Measurements from ENCODE around the gene PLCD1.
A peak's percentile ranks its signal among the peaks of the same experiment; 100 is the strongest.

The PLCD1 gene

DNA sequence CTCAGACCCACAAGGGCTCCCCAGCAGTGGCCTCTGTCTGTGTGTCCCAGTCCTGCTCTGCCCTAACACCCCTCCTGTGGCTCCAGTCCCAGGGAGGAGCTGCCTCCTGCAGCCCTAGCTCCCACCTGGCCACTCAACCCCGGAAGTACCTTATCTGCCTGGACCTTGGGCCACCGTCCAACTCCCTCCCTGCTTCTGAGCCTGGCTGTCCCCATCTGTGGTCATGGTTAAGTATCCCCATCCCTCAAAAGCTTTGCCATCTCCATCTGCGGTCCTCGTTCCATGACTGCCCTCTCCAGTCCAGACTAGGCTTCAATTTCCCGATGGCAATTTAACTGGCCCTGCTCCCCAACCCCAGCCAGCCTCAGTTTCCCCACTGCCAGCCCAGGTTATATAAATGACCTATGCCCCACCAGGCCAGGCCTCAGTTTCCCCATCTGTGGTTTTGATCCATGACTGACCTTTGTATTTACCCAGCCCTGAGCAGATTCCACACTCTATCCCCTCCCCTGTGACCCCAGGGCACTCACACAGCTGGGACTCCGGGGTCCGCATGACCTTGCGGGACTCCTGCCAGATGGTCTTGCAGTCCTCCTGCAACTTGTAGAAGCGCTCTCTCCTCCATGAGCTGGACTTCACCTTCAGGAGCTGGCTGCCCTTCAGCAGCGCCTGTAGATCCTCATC is 9.6 kb downstream of the PLCD1 start:
- no peak overlapping the region for H3K4me3 ChIP-seq
- peaks cover 0 to 14% (median 11%) of the 10 kb centered on the region in 11 experiments; a peak in 15 of 22 replicates for H3K9me3 ChIP-seq (replicated peaks in 1 of 11)
- 0 out of 22 replicates have a peak, but pooled peaks cover 0 to 6% (median 0%) of the 10 kb centered on the region in 11 experiments for H4K20me1 ChIP-seq
- no peak for TF ChIP-seq Cebpa-rat (IDR thresholded peaks at IDR 0.05)
- no peaks in the 10 kb centered on the region for H3K27me3 ChIP-seq
- H3K36me3 ChIP-seq = peaks cover 10 to 35% (median 15%) of the 10 kb centered on the region in 11 experiments; a peak in 19 of 22 replicates
- peaks cover 18 to 50% (median 37%) of the 10 kb centered on the region in 10 experiments; a peak in 19 of 20 replicates for H3K4me1 ChIP-seq
- H3K4me2 ChIP-seq = no peak overlapping the region
- no peak overlapping the region for H3K9ac ChIP-seq
- no peak overlapping the region for H3K27ac ChIP-seq

DNA sequence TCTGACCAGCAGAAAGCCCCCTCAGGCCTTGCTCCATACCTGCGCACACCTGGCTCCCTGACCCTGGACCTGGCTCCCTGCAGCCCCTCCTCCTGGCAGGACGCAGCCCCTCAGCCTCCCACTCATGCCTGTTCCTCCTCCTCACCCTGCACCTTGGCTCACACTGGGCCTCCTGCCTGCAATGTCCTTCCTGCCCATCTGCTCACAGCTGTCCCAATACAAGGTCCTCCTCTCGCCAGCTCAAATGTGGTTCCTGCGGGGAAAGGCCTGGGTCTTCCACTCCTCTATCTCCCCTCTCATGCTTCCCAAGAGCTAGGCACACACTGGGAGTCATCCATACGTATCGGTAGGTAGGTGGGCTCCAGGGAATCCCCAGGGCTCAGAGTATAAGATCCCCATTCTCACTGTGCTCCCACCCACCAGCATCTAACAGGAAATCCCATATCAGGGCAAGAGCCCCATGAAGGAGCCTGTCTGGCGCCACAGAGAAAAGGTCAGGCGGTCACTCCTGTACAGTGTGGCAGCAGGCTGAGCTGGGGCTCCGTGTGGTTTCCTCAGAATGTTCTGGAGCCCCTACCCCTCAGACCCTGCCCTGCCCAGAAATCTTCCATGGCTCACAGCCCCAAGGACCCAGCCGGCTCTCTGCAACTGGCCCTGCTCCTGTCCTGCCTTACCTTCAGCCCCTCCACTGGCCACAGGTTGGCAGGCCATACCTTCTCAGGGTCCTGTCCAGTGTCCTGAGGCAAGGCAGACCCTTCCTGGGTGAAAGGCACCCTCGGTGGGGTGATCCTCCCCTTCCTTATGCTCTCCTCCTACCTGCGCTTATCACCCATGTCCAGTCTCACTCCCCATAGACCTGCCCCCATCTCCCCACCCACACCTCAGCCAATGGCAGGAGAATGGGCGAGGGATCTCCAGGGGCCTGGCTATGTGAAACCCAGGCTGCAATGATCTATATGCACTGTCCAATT is 10.9 kb downstream of the PLCD1 start:
- Histone ChIP-seq H3K4me3 (no peak overlapping the region), H3K4me2 (peak overlapping the region in 10 of 11 experiments; percentile 21 to 81 (median 70); a peak in 19 of 22 replicates), H3K36me3 (peaks cover 10 to 35% (median 15%) of the 10 kb centered on the region in 11 experiments; a peak in 19 of 22 replicates), H3K27ac (peak overlapping the region in 5 of 11 experiments; percentile 3 to 45 (median 28); a peak in 4 of 22 replicates), H4K20me1 (0 out of 22 replicates have a peak, but pooled peaks cover 0 to 6% (median 0%) of the 10 kb centered on the region in 11 experiments), H3K9ac (peak overlapping the region in 4 of 11 experiments; percentile 15 to 44 (median 36); a peak in 4 of 22 replicates), H3K27me3 (no peaks in the 10 kb centered on the region), H3K9me3 (replicated peaks in 1 of 11) (peaks cover 0 to 14% (median 11%) of the 10 kb centered on the region in 11 experiments; a peak in 15 of 22 replicates), H3K4me1 (peaks cover 15 to 43% (median 32%) of the 10 kb centered on the region in 10 experiments; a peak in 19 of 20 replicates)
- TF ChIP-seq Cebpa-rat (IDR thresholded peaks at IDR 0.05) = no peak

DNA sequence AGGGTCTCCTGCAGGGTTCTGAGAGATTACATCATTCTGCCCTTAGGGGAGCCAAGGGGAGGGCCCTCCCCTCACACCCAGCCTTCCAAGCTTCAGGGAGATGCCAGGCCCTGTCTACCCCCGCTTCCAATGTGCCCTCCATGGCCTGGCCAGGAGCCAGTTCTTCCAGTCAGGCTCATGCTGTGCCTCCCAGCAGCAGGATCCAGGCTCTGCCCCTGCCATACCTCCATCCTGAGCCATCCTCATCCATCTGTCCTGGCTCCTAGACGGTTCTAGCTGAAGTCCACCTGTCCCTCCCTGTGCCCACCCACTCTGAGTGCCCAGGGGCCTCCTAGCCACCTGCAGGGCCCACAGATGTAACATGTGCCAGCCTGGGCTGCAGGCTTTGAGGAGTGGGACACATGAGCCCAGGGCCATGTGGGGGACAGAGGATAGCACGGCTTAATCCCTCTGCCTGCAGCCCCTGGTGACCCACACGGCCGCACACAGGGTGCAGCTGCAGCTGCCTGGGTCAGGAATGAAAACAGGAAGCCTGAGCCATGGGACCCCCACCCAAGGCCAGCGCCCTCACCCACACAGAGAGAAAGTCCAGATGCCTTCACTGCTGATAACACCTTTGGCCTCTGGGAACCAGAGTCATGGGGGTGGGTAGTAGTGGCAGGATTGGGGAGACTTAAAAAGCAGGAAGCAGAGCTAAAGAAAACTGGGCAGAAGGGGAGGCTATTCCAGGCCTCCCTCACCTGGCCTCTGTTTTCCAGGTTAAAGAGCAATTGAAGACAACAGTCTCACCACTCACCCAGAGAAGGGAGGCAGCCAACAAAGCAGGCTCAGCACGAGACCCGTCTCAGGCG is 11.8 kb downstream of the PLCD1 start:
- 0 out of 22 replicates have a peak, but pooled peaks cover 0 to 6% (median 0%) of the 10 kb centered on the region in 11 experiments for H4K20me1 ChIP-seq
- H3K9me3 ChIP-seq (replicated peaks in 1 of 11) = peaks cover 0 to 14% (median 11%) of the 10 kb centered on the region in 11 experiments; a peak in 15 of 22 replicates
- H3K4me1 ChIP-seq = peaks cover 11 to 34% (median 24%) of the 10 kb centered on the region in 10 experiments; a peak in 19 of 20 replicates
- no peak overlapping the region for H3K4me3 ChIP-seq
- H3K27me3 ChIP-seq = no peaks in the 10 kb centered on the region
- H3K36me3 ChIP-seq = peaks cover 10 to 35% (median 15%) of the 10 kb centered on the region in 11 experiments; a peak in 19 of 22 replicates
- H3K4me2 ChIP-seq = peak overlapping the region in 10 of 11 experiments; percentile 21 to 81 (median 70); a peak in 19 of 22 replicates
- H3K9ac ChIP-seq = peak overlapping the region in 5 of 11 experiments; percentile 15 to 45 (median 35); a peak in 5 of 22 replicates
- peak overlapping the region in 6 of 11 experiments; percentile 3 to 45 (median 25); a peak in 8 of 22 replicates for H3K27ac ChIP-seq
- TF ChIP-seq Cebpa-rat (IDR thresholded peaks at IDR 0.05) = no peak

DNA sequence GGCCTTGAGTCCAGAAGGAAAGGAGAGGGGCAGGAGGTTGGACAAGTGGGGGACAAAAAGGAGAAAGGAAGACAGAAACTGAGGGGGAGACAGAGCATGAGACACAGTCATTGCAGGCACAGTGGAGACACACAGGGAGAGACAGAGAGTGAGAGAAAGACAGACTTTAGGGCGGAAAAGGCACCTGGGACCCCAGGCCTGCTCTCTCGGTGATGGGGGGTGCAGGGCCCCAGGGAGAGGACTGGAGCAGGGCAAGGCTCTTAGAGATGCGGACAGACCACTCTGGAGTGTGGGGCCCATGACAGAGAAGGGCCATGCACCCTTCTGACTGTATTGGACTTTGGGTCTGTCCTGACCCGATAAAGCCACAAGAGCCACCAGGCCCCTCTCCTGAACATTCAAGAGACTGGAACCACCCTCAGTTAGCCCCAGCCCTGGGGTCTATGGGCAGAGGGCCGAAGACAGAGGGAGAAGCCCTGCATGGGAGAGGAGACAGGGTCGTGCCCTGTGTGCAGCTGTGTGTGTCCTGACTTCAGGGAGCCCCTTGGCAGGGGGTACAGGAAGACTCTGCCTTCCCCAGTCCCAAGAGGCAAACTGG is 12.5 kb downstream of the PLCD1 start:
- peak overlapping the region in 9 of 11 experiments; percentile 43 to 81 (median 70); a peak in 16 of 22 replicates for H3K4me2 ChIP-seq

DNA sequence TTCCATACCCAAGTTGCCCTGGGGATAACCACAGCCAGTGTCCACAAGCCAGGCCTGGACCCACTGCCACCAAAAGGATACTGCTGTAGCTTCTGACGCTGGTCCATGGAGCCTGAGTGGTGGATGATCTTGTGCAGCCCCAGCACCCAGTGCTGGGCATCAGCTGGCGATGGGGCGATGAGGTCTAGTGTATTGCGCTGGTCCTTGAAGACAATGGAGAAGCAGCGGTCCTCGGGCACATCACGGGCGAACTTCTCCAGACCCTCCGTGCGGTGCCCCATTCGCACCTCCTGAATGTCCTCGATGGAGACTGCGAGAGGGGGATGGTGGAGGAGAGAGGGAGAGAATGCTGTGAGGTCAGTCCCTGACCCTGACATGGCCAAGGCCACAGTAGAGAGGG is 13.0 kb downstream of the PLCD1 start:
- peak overlapping the region in 1 of 11 experiments; percentile 3; a peak in 1 of 22 replicates for H3K27ac ChIP-seq
- peaks cover 11 to 31% (median 23%) of the 10 kb centered on the region in 10 experiments; a peak in 18 of 20 replicates for H3K4me1 ChIP-seq
- peaks cover 0 to 14% (median 11%) of the 10 kb centered on the region in 11 experiments; a peak in 15 of 22 replicates for H3K9me3 ChIP-seq (replicated peaks in 1 of 11)
- peaks cover 10 to 35% (median 15%) of the 10 kb centered on the region in 11 experiments; a peak in 19 of 22 replicates for H3K36me3 ChIP-seq
- H3K4me3 ChIP-seq = no peak overlapping the region
- H3K9ac ChIP-seq = no peak overlapping the region
- 0 out of 22 replicates have a peak overlapping the region, but pooled peaks of 2 of the 11 experiments have one; percentile 74 to 81 for H3K4me2 ChIP-seq
- no peaks in the 10 kb centered on the region for H3K27me3 ChIP-seq
- 0 out of 22 replicates have a peak, but pooled peaks cover 0 to 6% (median 0%) of the 10 kb centered on the region in 11 experiments for H4K20me1 ChIP-seq
- TF ChIP-seq Cebpa-rat (IDR thresholded peaks at IDR 0.05) = no peak

More for the DNA sequence above, 12.5 kb downstream of the PLCD1 start:
- H3K4me1 ChIP-seq = peaks cover 11 to 31% (median 23%) of the 10 kb centered on the region in 10 experiments; a peak in 18 of 20 replicates
- peaks cover 10 to 35% (median 15%) of the 10 kb centered on the region in 11 experiments; a peak in 19 of 22 replicates for H3K36me3 ChIP-seq
- H4K20me1 ChIP-seq = 0 out of 22 replicates have a peak, but pooled peaks cover 0 to 6% (median 0%) of the 10 kb centered on the region in 11 experiments
- H3K9me3 ChIP-seq (replicated peaks in 1 of 11) = peaks cover 0 to 14% (median 11%) of the 10 kb centered on the region in 11 experiments; a peak in 15 of 22 replicates
- peak overlapping the region in 4 of 11 experiments; percentile 3 to 45 (median 16); a peak in 4 of 22 replicates for H3K27ac ChIP-seq
- TF ChIP-seq Cebpa-rat (IDR thresholded peaks at IDR 0.05) = no peak
- H3K9ac ChIP-seq = peak overlapping the region in 4 of 11 experiments; percentile 15 to 45 (median 40); a peak in 4 of 22 replicates
- no peak overlapping the region for H3K4me3 ChIP-seq
- H3K27me3 ChIP-seq = no peaks in the 10 kb centered on the region

DNA sequence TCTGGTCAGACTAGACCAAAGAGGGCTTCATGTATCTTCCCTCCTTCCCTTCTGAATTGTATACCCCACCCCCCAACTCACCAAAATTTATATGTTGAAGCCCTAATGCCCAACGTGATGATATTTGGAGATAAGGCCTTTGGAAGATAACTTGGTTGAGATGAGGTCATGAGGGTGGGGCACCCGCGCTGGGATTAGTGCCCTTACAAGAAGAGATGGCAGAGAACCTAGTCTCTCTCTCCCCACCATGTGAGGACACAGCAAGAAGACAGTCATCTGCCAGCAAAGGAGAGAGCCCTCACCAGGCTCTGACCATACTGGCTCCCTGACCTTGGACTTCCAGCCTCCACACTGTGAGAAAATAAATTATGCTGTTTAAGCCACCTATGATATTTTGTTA is 13.5 kb downstream of the PLCD1 start:
- H3K9ac ChIP-seq = no peak overlapping the region

DNA sequence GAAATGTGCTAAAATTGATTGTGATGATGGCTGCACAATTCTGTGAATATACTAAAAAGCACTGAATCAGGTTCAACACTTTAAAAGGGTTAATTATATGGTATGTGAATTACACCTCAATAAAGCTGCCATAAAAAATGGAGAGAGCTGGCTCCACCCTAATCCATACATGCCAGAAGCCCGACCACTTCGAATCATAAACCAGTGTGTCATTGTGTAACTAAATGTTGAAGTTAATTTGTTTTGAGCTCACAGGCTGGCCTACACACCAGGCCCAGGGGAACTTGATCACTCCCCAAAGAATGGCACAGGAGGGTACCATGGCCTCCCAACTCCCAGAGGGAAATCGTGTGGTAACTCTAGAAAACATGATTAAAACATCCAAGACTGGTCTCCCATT is 14.0 kb downstream of the PLCD1 start:
- peaks cover 0 to 14% (median 11%) of the 10 kb centered on the region in 11 experiments; a peak in 15 of 22 replicates for H3K9me3 ChIP-seq (replicated peaks in 1 of 11)
- peaks cover 0 to 7% (median 0%) of the 10 kb centered on the region in 11 experiments; a peak in 2 of 22 replicates for H4K20me1 ChIP-seq
- no peak overlapping the region for H3K27ac ChIP-seq
- no peak for TF ChIP-seq Cebpa-rat (IDR thresholded peaks at IDR 0.05)
- no peak overlapping the region for H3K4me3 ChIP-seq
- H3K9ac ChIP-seq = no peak overlapping the region
- no peak overlapping the region for H3K4me2 ChIP-seq
- H3K4me1 ChIP-seq = peaks cover 11 to 31% (median 24%) of the 10 kb centered on the region in 10 experiments; a peak in 18 of 20 replicates
- H3K36me3 ChIP-seq = peaks cover 10 to 35% (median 15%) of the 10 kb centered on the region in 11 experiments; a peak in 19 of 22 replicates
- H3K27me3 ChIP-seq = no peaks in the 10 kb centered on the region

More for the DNA sequence above, 13.5 kb downstream of the PLCD1 start:
- TF ChIP-seq Cebpa-rat (IDR thresholded peaks at IDR 0.05) = no peak
- H3K4me2 ChIP-seq = no peak overlapping the region
- no peak overlapping the region for H3K27ac ChIP-seq
- H3K36me3 ChIP-seq = peaks cover 10 to 35% (median 15%) of the 10 kb centered on the region in 11 experiments; a peak in 19 of 22 replicates
- peaks cover 11 to 31% (median 24%) of the 10 kb centered on the region in 10 experiments; a peak in 18 of 20 replicates for H3K4me1 ChIP-seq
- no peak overlapping the region for H3K4me3 ChIP-seq
- peaks cover 0 to 6% (median 0%) of the 10 kb centered on the region in 11 experiments; a peak in 1 of 22 replicates for H4K20me1 ChIP-seq
- H3K9me3 ChIP-seq (replicated peaks in 1 of 11) = peaks cover 0 to 14% (median 11%) of the 10 kb centered on the region in 11 experiments; a peak in 15 of 22 replicates
- H3K27me3 ChIP-seq = no peaks in the 10 kb centered on the region
